Skeletal muscle satellite cell (primary cell): ENCODE results near the gene UBE2V1.

Experiments used
- H3K27me3 ChIP-seq: 2 replicates; pipeline ENCODE4 v1.7.0; 2013; ENCODE audit warnings: low read length; ENCODE audit not compliant: control insufficient read depth, insufficient read depth
- H3K36me3 ChIP-seq: 2 replicates; pipeline ENCODE4 v1.7.0; 2013; ENCODE audit warnings: mild to moderate bottlenecking, control low read depth, low read length; ENCODE audit not compliant: insufficient read depth
- H3K4me1 ChIP-seq: 2 replicates; pipeline ENCODE4 v1.7.0; 2013; ENCODE audit warnings: low read length; ENCODE audit not compliant: control insufficient read depth, insufficient read depth
- H3K4me2 ChIP-seq: 2 replicates; pipeline ENCODE4 v1.7.0; 2013; ENCODE audit warnings: mild to moderate bottlenecking, low read length
- H3K4me3 ChIP-seq: 2 replicates; pipeline ENCODE4 v1.7.0; 2013; ENCODE audit warnings: low read length
- H3K9ac ChIP-seq: 2 replicates; pipeline ENCODE4 v1.7.0; 2013; ENCODE audit warnings: mild to moderate bottlenecking, low read depth, low read length, moderate library complexity
- H3K9me3 ChIP-seq: replicated peaks from 2 replicates; pipeline ENCODE4 v1.7.0; 2013; ENCODE audit warnings: mild to moderate bottlenecking, control low read depth, low read length

UBE2V1 gene

GRCh38 chr20:50122763-50123162 lies 9.8 kb upstream of the UBE2V1 start:
- no peak overlapping the region for H3K9ac ChIP-seq
- H3K27me3 ChIP-seq: no peaks in the 10 kb centered on the region
- H3K4me2 ChIP-seq: no peak overlapping the region
- H3K36me3 ChIP-seq: peaks cover 44% of the 10 kb centered on the region
- H3K4me1 ChIP-seq: peaks cover 16% of the 10 kb centered on the region
- H3K9me3 ChIP-seq: no peaks in the 10 kb centered on the region
- H3K4me3 ChIP-seq: no peak overlapping the region

DNA sequence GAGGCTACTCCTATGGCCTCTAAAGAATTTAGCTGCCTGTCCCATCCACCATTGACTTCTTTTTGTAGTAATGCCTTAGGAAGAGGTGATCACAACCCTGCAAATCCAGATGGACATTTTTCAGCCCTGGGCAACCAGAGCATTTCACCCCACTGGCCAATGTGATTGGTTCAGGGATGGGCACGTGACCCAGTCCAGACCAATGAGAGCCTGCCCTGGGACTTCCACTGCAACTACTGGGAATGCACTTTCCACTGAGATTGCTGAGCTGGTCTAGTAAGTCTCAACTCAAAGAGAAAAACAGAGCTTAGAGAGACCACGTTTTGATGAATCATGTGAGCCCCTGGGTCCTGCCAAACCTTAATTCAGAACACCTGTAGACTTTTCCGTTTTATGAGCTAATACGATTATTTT lies 8.9 kb upstream of the UBE2V1 start:
- Histone ChIP-seq H3K27me3 (no peaks in the 10 kb centered on the region), H3K4me3 (no peak overlapping the region), H3K4me1 (peaks cover 9% of the 10 kb centered on the region), H3K36me3 (peaks cover 38% of the 10 kb centered on the region), H3K4me2 (no peak overlapping the region), H3K9ac (no peak overlapping the region), H3K9me3 (no peaks in the 10 kb centered on the region)

GRCh38 chr20:50120935-50121693 lies 8.2 kb upstream of the UBE2V1 start:
- peaks cover 30% of the 10 kb centered on the region for H3K36me3 ChIP-seq
- no peaks in the 10 kb centered on the region for H3K9me3 ChIP-seq
- no peak overlapping the region for H3K4me3 ChIP-seq
- no peak overlapping the region for H3K9ac ChIP-seq
- H3K4me2 ChIP-seq: no peak overlapping the region
- no peaks in the 10 kb centered on the region for H3K27me3 ChIP-seq
- H3K4me1 ChIP-seq: peaks cover 13% of the 10 kb centered on the region

DNA sequence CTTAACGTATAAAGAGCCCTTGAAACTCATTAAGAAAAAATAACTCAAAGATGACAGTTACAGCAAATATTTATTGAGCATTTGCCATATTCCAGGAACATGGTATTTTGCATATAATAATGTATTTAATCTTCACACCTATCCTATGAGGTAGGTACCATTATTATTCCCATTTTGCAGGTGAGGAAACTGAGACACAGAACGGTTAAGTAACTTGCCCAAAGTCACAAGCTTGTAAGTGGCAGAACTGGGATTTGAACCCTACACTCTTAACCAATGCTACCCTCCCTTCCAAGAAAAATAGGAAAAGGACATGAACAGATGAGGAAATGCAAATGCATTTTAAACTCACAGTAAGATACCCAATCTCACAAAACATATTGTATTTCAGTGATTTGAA lies 5.3 kb upstream of the UBE2V1 start:
- Histone ChIP-seq H3K9ac (no peak overlapping the region), H3K4me1 (peaks cover 32% of the 10 kb centered on the region), H3K27me3 (no peaks in the 10 kb centered on the region)

DNA sequence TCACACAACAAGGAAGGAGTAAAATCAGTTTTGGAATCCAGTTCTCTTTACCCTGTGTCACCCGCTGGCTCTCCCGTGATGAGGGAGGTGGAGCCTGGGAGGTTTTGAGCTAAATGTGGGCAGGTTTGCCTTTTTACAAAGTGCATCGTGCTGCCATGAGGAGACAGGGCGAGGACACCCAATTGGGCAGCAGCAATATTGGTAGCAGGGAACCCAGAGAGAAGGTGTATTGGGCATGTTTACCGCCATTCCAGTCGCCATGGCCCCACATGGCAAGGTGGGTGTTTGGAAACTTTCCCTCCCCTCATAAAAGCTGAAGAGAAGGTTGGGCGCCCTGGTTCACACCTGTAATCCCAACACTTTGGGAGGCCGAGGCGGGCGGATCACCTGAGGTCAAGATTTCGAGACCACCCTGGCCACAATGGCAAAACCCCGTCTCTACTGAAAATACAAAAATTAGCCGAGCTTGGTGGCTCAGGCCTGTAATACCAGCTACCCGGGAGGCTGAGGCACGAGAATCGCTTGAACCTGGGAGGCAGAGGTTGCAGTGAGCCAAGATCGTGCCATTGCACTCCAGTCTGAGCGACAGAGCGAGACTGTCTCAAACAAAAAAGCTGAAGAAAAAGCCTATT lies 3.5 kb upstream of the UBE2V1 start:
- peak overlapping the region; percentile 91 for H3K4me2 ChIP-seq
- H3K4me3 ChIP-seq: peak overlapping the region; percentile 72
- H3K36me3 ChIP-seq: no peaks in the 10 kb centered on the region
- H3K4me1 ChIP-seq: peaks cover 33% of the 10 kb centered on the region
- peak overlapping the region; percentile 75 for H3K9ac ChIP-seq
- no peaks in the 10 kb centered on the region for H3K9me3 ChIP-seq
- no peaks in the 10 kb centered on the region for H3K27me3 ChIP-seq

More for the DNA sequence above, 5.3 kb upstream of the UBE2V1 start:
- Histone ChIP-seq H3K4me2 (no peak overlapping the region), H3K9me3 (no peaks in the 10 kb centered on the region), H3K36me3 (peaks cover 5% of the 10 kb centered on the region), H3K4me3 (no peak overlapping the region)

DNA sequence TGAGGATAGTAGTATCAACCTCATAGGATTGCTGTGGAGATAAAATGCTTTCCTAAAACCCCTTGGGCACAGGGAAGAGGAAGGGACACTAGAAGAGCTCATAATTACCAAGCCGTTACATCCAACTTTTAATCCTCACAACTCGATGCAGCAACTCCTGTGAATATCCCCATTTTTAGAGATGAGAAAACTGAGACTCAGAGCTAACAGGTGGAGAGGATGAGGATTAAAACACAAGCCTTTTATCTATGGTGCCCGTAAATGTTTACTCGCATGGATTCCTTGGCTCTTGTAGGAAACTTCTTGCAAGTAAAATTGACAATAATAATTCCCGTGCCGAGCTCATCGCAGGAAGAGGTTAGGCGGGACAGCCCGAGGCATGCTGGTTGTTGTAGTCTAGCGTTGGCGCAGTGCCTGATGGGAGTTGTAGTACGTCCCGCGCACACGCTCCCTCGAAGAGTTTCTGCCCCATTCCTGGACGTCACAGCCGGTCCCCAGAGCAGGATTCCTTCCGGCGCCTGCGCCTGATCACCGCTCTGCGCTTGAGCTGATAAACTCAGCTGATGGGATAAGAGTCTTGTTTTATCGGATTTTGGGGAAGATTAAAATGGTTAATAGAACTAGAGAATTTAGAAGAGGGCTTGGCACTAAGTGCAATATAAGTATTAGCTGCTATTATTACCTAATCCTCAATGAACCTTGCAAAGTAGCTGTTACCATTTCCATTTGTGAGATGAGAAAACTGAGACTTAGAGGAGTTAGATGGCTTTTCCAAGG lies 2.8 kb upstream of the UBE2V1 start:
- no peaks in the 10 kb centered on the region for H3K9me3 ChIP-seq
- peak overlapping the region; percentile 72 for H3K4me3 ChIP-seq
- H3K9ac ChIP-seq: peak overlapping the region; percentile 83
- peak overlapping the region; percentile 91 for H3K4me2 ChIP-seq
- peaks cover 3% of the 10 kb centered on the region for H3K36me3 ChIP-seq
- H3K4me1 ChIP-seq: peaks cover 34% of the 10 kb centered on the region
- H3K27me3 ChIP-seq: no peaks in the 10 kb centered on the region

DNA sequence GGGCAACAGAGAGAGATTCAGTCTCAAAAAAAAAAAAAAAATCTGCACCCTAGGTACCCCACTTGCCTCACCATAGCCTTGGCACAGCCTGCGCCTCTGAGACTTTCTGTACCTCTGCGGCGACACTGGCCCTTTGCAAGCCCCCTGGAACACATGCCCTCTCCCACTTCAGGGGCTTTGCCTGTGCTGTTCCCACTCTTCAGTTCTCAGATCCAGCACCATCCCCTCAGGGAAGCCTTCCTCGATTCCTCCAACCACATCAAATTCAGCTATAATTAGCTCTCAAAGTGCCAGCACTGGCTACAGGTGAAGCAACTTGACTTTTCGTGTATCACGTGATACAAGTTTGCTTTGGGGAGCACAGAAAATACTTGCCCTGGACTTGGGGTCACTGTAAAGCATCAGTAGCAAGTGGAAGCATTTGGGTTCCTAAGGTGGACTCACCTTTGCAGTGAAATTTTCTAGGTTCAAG lies 2.1 kb upstream of the UBE2V1 start:
- peak overlapping the region; percentile 72 for H3K4me3 ChIP-seq
- peak overlapping the region; percentile 91 for H3K4me2 ChIP-seq
- H3K27me3 ChIP-seq: no peaks in the 10 kb centered on the region
- H3K36me3 ChIP-seq: peaks cover 5% of the 10 kb centered on the region
- peaks cover 41% of the 10 kb centered on the region for H3K4me1 ChIP-seq
- no peaks in the 10 kb centered on the region for H3K9me3 ChIP-seq
- H3K9ac ChIP-seq: peak overlapping the region; percentile 83

GRCh38 chr20:50113420-50114224 lies 672 bp upstream of the UBE2V1 start:
- Histone ChIP-seq H3K4me3 (peak overlapping the region; percentile 78), H3K9ac (peak overlapping the region; percentile 92), H3K27me3 (no peaks in the 10 kb centered on the region), H3K4me2 (peak overlapping the region; percentile 90), H3K36me3 (peaks cover 10% of the 10 kb centered on the region), H3K4me1 (peaks cover 53% of the 10 kb centered on the region), H3K9me3 (no peaks in the 10 kb centered on the region)

- Histone ChIP-seq H3K27me3 (no peaks in the 10 kb centered on the region), H3K4me3 (peak overlapping the region; percentile 78), H3K4me2 (peak overlapping the region; percentile 90), H3K4me1 (peaks cover 70% of the 10 kb centered on the region), H3K9ac (peak overlapping the region; percentile 92), H3K36me3 (peaks cover 17% of the 10 kb centered on the region), H3K9me3 (no peaks in the 10 kb centered on the region)
Measured at GRCh38 chr20:50111829-50112495, 988 bp downstream of the UBE2V1 start.

GRCh38 chr20:50111120-50111828 lies 1.7 kb downstream of the UBE2V1 start:
- Histone ChIP-seq H3K4me1 (peaks cover 69% of the 10 kb centered on the region), H3K4me2 (peak overlapping the region; percentile 90), H3K9me3 (no peaks in the 10 kb centered on the region), H3K4me3 (peak overlapping the region; percentile 78), H3K27me3 (no peaks in the 10 kb centered on the region), H3K36me3 (peaks cover 17% of the 10 kb centered on the region), H3K9ac (peak overlapping the region; percentile 92)
